ENCODE measurements around the gene NEGR1.
"Not testable (repeated sequence)": the region's sequence is repeated elsewhere in the genome, so short reads cannot be mapped to it uniquely, and the experiment has no call there.

NEGR1 gene

GRCh38 chr1:71921935-71922559 is 360.3 kb downstream of the NEGR1 start:
- DNase-seq: no peak

DNA sequence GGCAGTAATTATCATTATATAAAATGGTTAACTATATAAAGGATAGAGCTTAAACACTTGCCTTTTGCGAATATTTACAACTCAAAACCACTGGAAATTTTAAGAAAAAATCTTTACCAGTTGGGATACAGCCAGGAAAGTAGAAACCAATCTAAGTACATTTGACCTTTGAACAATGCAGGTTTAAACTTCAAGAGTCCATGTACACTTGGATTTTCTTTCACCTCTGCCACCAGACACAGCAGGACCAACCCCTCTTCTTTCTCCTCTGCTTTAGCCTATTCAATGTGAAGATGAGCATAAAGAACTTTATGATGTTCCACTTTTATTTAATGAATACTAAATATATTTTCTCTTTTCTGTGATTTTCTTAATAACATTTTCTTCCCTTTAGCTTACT is 361.1 kb downstream of the NEGR1 start:
- no peak for DNase-seq

DNA sequence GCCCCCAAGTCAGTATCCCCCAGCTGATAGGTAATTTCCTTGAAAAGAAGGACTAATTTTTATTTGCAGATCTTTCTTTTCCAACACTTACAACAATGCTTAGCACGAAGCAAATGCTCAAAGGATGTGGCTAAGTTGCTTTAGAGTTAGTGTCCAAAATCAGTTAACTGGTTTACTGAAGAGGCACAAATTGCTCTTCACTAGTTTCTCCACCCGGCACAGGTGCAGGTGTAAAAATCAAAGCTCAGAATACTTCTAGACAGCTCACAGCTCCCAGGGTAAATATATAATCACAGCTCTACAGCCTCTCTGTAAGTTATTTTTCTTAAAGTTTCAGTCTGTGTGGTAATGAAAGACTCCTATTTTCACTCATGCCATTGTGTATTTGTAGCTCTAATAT is 361.8 kb downstream of the NEGR1 start:
- DNase-seq: no peak

- no peak for DNase-seq
Measured at GRCh38 chr1:71919811-71920509, 362.4 kb downstream of the NEGR1 start.

- DNase-seq: no peak
Measured at GRCh38 chr1:71918630-71919029, 363.7 kb downstream of the NEGR1 start.

DNA sequence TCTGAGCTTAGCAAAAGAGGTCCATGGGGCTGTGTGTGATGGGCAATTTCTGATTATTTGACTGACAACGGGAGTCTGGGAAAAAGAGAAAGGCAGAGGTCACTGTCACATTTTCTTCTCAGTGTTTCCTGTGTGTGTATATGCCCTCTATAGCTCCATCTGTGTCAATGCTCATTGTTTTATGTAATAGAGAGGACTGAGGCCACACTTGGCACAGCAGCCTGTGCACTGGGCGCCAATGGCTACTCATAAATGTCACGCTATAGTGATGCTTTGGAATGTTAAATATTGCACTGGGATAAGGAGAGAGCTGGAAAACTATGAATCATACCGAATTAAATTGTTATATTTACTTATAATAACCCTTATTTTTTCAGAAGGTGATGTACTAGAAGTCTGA is 365.4 kb downstream of the NEGR1 start:
- DNase-seq: no peak

- no peak for DNase-seq
Measured at GRCh38 chr1:71914626-71915025, 367.7 kb downstream of the NEGR1 start.

DNA sequence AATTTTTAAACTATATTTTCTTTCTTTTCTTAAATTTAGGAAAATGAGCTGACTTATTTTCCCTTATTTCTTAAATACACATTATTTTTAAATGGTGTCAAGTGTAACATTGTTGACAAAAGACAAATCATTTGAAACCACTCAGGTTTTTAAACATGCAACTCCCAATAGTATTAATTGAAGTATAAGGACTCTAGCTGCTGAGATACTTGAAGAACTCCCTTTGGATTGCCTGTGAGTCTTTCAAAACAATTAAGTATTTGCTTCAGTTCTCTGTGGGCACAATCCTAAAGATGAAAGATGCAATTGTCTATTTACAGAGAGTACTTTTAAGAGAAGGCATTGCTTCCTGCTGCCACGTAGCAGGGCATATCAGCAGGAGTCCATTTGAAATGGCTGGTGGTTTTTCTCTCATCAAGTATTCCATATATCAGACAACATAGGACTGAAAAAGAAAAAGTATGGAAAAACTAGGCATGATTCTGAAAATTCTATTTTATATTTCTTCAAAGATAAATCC is 373.4 kb downstream of the NEGR1 start:
- DNase-seq: peak; percentile 64

DNA sequence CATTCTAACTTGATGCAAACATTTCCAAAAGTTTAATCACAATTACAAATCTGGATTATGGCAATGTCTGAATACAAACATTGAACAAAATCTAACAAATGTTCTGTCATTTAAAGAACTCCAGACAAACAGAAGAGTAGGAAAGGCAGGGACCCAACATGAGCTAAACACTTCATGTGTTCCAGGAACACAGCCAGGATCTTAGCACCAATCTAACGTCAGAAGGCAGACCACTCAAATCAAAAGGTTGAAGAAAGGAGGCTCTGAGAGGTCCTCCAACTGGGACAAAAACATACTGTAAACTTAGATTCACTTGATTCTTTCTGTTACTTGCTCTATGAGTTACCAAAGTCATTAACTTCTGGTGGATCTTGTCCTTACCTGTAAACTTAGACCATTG is 374.0 kb downstream of the NEGR1 start:
- no peak for DNase-seq

DNA sequence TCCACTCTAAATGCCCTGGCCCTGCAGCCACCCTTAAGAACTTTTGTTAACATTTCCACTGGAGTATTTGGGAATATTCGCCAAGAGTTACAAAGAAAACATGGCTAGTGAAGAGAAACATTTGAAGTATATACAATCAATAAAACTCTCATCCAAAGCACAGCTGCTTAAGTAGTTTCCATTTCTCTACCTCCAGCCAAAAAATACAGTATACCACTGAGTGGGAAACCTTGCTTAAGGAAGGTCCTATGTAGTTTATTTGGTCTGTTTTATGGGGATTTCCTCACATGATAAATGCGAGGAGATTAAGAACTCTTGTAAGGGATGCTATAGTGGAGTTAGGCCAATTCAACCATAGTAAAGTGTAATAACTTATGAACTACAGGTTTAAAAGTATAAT is 382.5 kb downstream of the NEGR1 start:
- no peak for DNase-seq

- DNase-seq: not testable (repeated sequence)
Measured at GRCh38 chr1:71888166-71888565, 394.2 kb downstream of the NEGR1 start.

GRCh38 chr1:71885171-71885570 is 397.2 kb downstream of the NEGR1 start:
- DNase-seq: no peak

DNA sequence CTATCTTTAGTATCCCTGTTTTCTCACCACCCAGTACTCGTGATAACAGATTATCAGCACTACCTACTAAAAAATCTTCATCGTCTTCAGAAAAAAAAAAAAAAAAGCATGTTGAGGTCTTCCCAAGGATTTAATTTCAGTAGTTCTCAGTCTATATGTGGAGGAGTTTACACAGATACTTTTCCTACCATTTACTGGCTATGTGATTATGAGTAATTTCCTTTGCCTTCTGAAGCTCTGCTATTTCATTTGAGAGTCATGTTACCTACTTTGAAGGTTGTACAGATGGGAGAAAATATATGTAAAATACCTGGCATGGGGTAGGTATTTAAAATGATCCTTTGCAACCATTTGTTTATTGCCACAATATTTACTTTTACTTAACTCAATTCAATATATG is 399.7 kb downstream of the NEGR1 start:
- no peak for DNase-seq

DNA sequence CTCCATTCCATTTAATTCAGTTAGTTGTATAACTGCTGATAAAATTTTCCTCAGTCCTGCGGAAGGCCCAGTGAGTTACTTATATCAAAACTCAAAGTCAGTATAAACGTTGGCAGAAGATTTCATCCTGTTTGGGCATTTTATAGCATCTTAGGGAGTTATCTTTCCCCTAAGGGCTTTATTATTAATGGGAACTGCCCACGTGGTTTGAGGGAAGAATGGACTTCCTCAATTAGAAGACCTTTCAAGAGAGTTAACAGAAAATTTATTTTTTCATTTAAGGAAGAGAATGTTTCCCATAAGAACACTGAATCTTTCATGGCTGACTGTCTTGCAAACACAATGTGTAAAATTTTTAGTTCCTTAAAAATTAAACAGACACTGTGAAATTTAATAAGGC is 400.1 kb downstream of the NEGR1 start:
- no peak for DNase-seq

DNA sequence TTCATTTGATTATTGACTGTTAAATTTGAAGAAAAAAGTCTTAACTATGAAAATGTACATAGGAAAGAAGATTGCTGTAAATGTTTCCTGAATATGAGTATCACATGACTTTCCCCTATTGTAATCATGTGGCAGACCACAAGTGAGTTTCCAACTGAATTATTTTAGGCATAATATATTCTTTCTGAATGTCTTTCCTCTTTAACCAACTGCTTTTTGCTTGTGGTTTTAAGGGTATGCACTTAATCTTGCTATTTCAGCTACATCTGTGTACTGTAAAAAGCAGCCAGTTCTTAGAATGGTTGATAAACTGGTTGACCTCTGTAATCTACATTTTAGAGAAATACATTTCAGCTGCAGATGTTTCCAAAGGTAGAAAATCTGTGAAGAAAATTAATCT is 400.7 kb downstream of the NEGR1 start:
- no peak for DNase-seq

DNA sequence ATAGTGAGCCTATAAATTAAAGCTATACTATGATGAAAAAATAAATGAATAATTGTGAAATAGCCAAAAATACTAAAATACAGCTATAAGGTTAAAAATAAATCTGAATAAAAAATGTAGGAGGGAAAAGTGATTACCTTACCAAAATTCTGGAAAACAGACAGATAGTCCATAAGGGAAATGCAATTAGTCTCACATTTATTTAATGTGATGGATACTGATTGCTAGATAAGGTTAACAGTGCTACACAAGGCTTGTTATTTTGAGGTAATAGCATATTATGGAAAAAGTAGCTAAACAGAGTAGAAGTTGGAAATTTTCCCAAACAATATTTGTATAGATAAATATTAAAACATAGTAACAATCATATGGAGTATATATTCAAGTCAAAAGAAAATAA is 413.0 kb downstream of the NEGR1 start:
- DNase-seq: no peak

DNA sequence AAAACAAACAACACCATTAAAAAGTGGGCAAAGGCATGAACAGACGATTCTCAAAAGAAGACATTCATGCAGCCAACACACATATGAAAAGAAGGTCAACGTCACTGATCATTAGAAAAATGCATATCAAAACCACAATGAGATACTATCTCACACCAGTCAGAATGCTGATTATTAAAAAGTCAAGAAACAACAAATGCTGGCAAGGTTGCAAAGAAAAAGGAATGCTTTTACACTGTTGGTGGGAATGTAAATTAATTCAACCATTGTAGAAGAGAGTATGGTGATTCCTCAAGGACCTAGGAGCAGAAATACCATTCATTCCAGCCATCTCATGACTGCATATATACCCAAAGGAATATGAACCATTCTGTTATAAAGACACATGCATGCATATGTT is 419.6 kb downstream of the NEGR1 start:
- no peak for DNase-seq

DNA sequence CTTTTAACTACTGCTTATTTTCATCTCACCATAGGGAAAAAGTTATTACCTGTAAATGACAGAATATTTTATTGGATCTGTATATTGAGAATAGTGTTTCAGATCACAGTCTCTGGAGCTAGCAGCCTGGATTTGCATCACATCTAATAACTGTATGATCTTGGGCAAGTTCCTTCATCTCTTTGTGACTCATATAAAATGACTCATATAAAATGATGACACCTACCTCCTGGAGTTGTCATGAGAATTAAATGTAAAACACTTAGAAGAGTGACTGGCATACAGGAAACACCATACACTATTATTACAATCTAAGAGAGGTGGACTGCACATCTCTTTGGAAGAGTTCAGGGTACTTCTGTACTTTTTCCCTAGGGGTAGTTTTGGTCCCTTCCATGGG is 421.3 kb downstream of the NEGR1 start:
- DNase-seq: no peak

GRCh38 chr1:71859806-71860205 is 422.5 kb downstream of the NEGR1 start:
- DNase-seq: no peak

- DNase-seq: no peak
Measured at GRCh38 chr1:71857862-71858261, 424.5 kb downstream of the NEGR1 start.

DNA sequence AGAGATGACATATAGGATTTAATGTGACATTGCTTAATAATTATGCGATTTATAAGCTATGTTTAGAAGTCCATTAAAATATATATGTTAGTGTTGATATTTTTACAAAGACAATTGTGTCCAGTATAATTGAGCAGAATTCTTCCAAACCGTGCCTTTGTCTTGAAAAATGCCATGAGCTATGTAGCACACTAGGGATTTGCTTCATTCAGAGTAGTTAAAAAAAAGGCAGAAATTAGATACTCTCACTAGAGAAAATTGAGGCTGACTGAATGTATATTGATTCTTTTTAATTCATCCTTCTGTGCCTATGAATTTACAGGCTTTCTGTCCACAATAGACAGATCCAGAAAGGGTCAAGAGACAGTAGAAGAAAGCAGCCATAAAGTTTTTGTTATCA is 429.0 kb downstream of the NEGR1 start:
- no peak for DNase-seq

- no peak for DNase-seq
Measured at GRCh38 chr1:71850936-71851335, 431.4 kb downstream of the NEGR1 start.

DNA sequence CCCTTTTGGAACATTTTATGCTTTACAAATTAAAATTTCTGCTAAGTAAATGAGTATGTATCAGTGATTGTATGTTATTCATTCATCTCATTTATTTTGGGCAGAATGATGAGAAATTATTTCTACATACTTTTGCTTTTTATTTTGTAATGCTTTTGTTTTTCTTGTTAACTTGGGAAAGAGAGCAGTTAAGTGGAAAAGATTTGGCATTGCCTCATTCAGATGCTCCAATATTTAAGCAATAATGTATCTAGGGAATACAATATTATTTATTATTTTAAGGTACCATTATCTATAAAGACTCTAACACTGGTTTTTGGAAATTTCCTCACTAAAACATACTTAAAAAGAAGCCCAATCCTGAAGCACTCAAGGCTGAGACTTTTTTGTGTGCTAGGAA is 431.8 kb downstream of the NEGR1 start:
- no peak for DNase-seq

- no peak for DNase-seq
Measured at GRCh38 chr1:71843012-71843411, 439.3 kb downstream of the NEGR1 start.

- DNase-seq: no peak
Measured at GRCh38 chr1:71839876-71840275, 442.5 kb downstream of the NEGR1 start.
